Measurements from ENCODE around the gene TNFAIP2. TPM values are rescaled to one million over a fixed set of nuclear protein-coding genes. Genes with fewer than 3 reads are reported as not detected.
"Not testable (repeated sequence)": the region's sequence is repeated elsewhere in the genome, so short reads cannot be mapped to it uniquely, and the experiment has no call there.

The TNFAIP2 gene
- polyA plus RNA-seq, 10 donors: 38.5 to 82.1 (median 53.0) TPM

GRCh38 chr14:103105580-103106150 lies 17.6 kb upstream of the TNFAIP2 start:
- DNase-seq: no peak

- DNase-seq: no peak
Observed at GRCh38 chr14:103107455-103107854, 15.8 kb upstream of the TNFAIP2 start.

- no peak for DNase-seq
Observed at GRCh38 chr14:103107941-103108748, 15.1 kb upstream of the TNFAIP2 start.

- peak in 2 of 3 donors; percentile 35 to 72 for DNase-seq
Observed at GRCh38 chr14:103108749-103109207, 14.5 kb upstream of the TNFAIP2 start.

- DNase-seq: peak; percentile 73 to 84 (median 75)
Observed at GRCh38 chr14:103109535-103110441, 13.5 kb upstream of the TNFAIP2 start.

- peak in 2 of 3 donors; percentile 62 to 75 for DNase-seq
Observed at GRCh38 chr14:103110681-103111231, 12.5 kb upstream of the TNFAIP2 start.

DNA sequence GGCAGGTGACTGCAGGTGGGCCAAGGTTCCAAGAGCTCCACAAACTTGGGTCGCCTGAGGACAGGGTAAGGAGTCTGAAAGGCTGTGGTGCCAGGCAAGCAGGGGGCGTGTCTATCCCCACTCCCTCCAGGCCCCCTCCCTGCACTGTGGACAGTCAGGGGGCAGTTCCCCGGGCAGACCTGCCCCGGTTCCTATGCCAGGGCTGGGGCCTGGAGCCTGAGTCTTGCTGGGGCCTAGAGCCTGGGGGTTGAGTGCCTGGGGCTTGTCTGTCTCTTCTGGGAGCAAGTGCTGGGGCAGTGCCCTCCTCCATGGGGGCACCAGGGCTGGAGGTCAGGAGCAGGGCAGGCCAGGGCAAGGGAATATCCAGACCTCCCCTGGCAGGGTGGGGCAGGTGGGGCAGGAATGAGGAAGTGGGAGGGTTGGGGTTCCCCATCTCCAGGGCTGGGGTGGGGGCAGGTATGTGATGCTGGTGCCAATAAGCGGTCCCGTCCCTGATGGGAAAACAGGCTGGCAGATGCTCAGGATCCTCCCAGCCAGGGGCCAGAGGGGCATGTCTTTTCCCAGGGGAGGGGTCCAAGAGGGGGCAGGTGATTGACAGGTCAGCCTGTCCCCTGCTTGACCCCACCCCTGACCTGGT lies 11.9 kb upstream of the TNFAIP2 start:
- no peak for DNase-seq

DNA sequence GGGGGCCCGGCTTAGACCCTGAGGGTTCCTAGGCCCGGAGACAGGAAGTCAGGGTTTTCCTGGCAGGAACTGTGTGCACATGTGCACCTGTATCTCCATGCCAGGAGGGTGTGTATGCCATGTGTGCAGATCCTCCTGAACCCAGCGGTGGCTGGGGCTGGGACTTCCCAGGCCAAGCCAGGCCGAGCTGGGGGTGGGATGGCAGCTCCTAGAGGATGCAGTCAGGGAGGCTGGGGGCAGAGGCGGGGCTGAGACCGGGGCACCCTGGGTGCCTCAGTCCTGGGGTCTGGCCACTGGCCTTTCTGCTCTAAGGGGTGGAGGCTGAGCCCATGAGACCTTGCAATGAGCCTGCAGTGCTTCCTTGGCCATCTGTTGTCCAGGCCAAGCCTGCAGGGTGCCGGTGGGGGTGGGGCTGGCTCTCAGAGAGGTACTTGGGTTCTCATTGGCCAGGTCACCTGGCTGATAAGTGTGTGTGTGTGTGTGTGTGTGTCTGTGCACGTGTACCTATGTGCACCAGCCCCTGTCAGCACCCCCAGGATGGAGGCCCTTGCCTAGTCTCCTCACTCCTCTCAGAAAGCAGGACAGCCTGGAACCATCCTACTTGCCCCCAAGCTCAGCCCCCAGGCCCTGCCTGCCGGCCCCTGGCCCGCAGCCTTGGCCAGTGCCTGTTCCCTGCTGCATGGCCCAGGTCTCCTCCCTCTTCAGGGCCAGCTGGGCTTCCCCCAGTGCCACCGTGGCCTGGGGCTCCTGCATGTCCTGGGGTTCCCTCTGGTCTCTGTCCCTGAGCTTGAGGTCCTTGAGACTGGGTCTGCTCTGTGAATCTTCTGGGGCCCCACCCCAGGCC lies 10.6 kb upstream of the TNFAIP2 start:
- DNase-seq: no peak

GRCh38 chr14:103113303-103113702 lies 10.0 kb upstream of the TNFAIP2 start:
- DNase-seq: no peak

DNA sequence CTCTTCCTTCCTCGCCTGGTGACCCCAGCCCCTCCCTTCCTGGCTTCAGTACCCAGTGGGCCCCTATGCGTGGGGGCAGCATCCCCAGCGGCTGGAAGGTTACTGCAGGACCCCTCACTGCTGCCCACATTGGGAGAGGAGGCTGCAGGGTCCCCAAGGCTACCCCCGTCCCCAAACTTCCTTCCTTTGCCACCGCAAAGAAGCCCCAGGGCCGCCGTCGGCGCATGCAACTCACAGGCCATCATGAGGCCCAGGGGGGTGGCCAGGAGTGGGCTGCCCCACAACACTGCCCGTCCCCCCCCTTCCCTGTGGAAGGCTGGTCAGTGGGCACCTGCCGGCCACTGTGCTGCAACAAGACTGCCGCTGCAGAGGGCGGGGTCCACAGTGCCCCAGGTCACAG lies 9.5 kb upstream of the TNFAIP2 start:
- no peak for DNase-seq

GRCh38 chr14:103115086-103115679 lies 8.1 kb upstream of the TNFAIP2 start:
- not testable (repeated sequence) for DNase-seq

- DNase-seq: no peak
Observed at GRCh38 chr14:103115845-103116572, 7.3 kb upstream of the TNFAIP2 start.

GRCh38 chr14:103116636-103117035 lies 6.6 kb upstream of the TNFAIP2 start:
- no peak for DNase-seq

- not testable (repeated sequence) for DNase-seq
Observed at GRCh38 chr14:103117499-103117898, 5.8 kb upstream of the TNFAIP2 start.

DNA sequence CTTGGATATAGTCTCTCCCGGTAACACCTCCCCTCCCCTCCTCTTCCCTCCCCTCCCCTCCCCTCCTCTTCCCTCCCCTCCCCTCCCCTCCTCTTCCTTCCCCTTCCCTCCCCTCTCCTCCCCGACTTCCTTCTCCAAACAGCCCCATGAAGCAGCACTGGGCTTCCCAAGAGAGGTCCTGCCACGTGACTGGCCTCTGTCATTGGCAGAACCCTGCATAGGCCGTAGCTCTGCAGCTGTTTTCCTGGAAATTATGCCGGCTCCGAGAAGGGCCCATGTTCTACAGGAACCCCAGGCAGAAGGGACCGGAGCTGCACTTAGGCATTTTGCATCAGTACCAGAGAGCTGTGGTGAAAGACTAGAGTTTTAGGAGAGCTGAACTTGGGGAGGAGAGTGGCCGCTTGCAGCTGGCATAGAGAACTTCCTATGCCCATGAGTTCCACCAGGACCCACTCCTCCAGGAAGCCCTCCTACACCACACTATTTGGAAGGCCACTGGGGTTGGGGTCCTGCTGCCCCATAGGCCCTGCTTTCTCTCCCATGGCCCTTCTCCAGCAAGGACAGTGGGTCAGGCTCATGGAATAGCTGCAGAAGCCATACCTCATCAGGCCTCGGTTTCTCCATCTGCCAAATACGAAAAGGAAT lies 5.1 kb upstream of the TNFAIP2 start:
- DNase-seq: peak; percentile 70 to 93 (median 87)

GRCh38 chr14:103118663-103119404 lies 4.4 kb upstream of the TNFAIP2 start:
- DNase-seq: peak in 1 of 3 donors; percentile 54

DNA sequence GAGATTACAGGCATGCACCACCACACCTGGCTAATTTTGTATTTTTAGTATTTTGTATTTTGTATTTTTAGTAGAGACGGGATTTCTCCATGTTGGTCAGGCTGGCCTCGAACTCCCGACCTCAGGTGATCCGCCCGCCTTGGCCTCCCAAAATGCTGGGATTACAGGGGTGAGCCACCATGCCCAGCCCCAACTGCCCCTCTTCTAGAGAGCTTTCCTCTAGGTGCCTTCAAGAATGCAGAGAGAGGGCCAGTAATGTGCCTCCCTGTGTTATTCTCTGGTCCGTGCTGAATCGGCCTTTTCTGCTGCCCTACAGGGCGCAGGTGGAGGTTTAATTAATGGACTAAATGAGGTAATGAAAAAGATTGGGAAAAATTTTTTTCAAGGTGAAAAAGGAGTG lies 3.7 kb upstream of the TNFAIP2 start:
- not testable (repeated sequence) for DNase-seq

All from muscle of back (tissue), 11 donors.